ENCODE data around the gene LMAN2.

- TF ChIP-seq CTCF (IDR thresholded peaks at IDR 0.05 in 8 of 11, conservative IDR thresholded peaks at IDR 0.05 in 3 of 11) (no peak), POLR2AphosphoS5 (IDR thresholded peaks at IDR 0.05) (no peak)
Measured at GRCh38 chr5:177349362-177349647, 2.2 kb downstream of the LMAN2 start.
